Ishikawa (cell line): Measurements from ENCODE around the gene JARID2.

Experiments used
- CEBPB ChIP-seq: IDR thresholded peaks from 2 replicates; pipeline ENCODE4 v1.6.1; 2012
- EGR1 ChIP-seq: IDR thresholded peaks from 2 replicates; pipeline ENCODE4 v1.6.1; 2012
- EP300 ChIP-seq: IDR thresholded peaks from 2 replicates; pipeline ENCODE4 v1.6.1; 2012; ENCODE audit warnings: borderline replicate concordance
- FOXM1 ChIP-seq: IDR thresholded peaks from 2 replicates; pipeline ENCODE4 v1.6.1; 2012; ENCODE audit warnings: low read depth, borderline replicate concordance
- RAD21 ChIP-seq: IDR thresholded peaks from 2 replicates; pipeline ENCODE4 v1.6.1; 2012; ENCODE audit warnings: low read depth
- REST ChIP-seq: IDR thresholded peaks from 2 replicates; pipeline ENCODE4 v1.6.1; 2012; ENCODE audit warnings: low read depth, mild to moderate bottlenecking
- YY1 ChIP-seq: IDR thresholded peaks from 2 replicates; pipeline ENCODE4 v1.6.1; 2012; ENCODE audit warnings: low read depth

- TF ChIP-seq FOXM1, result no peak
- no peak for TF ChIP-seq EGR1
- TF ChIP-seq YY1, result no peak
- no peak for TF ChIP-seq RAD21
- no peak for TF ChIP-seq EP300
- no peak for TF ChIP-seq REST
- TF ChIP-seq CEBPB, result no peak
These were observed 282.2 kb downstream of the JARID2 start for GRCh38 chr6:15527838-15528617.
